HEK293T (cell line): ENCODE data around the gene TNFAIP2.

Experiments used
- CTCF ChIA-PET: fragments of 350-600 bp; formaldehyde crosslinking; extraction: SDS; loops from one replicate; lab custom pipeline; 2021; ENCODE audit warnings: antibody characterized with exemption, inconsistent platforms; lab: Yijun Ruan, JAX
- POLR2A ChIA-PET: fragments of 350-600 bp; formaldehyde crosslinking; extraction: SDS; loops from one replicate; lab custom pipeline; 2020; ENCODE audit warnings: antibody characterized with exemption, inconsistent platforms; lab: Yijun Ruan, JAX
- DNase-seq: peaks from one replicate; pipeline ENCODE4 v3.0.0; 2012; ENCODE audit warnings: mixed read lengths; ENCODE audit errors: extremely low spot score
- ARNT ChIP-seq: fragments of 450-650 bp; IDR thresholded peaks from 2 replicates; pipeline ENCODE4 v1.6.1; 2017; ENCODE audit warnings: mild to moderate bottlenecking
- BHLHE40 ChIP-seq: fragments of 450-650 bp; IDR thresholded peaks from 2 replicates; pipeline ENCODE4 v1.6.1; 2016; ENCODE audit warnings: mild to moderate bottlenecking, moderate library complexity, borderline replicate concordance
- CTBP1 ChIP-seq: fragments of 450-650 bp; IDR thresholded peaks from 2 replicates; pipeline ENCODE4 v1.6.1; 2016; ENCODE audit warnings: borderline replicate concordance
- ELF4 ChIP-seq: fragments of 450-650 bp; IDR thresholded peaks from 2 replicates; pipeline ENCODE4 v1.6.1; 2017; ENCODE audit warnings: antibody characterized with exemption
- FOXA1 ChIP-seq: fragments of 450-650 bp; IDR thresholded peaks from 2 replicates; pipeline ENCODE4 v1.6.1; 2016; ENCODE audit warnings: mild to moderate bottlenecking
- FOXK2 ChIP-seq: fragments of 450-650 bp; IDR thresholded peaks from 2 replicates; pipeline ENCODE4 v1.6.1; 2016; ENCODE audit warnings: mild to moderate bottlenecking
- FOXM1 ChIP-seq: fragments of 450-650 bp; IDR thresholded peaks from 2 replicates; pipeline ENCODE4 v1.6.1; 2017; ENCODE audit warnings: mild to moderate bottlenecking, borderline replicate concordance
- HDGF ChIP-seq: fragments of 450-650 bp; IDR thresholded peaks from 2 replicates; pipeline ENCODE4 v1.6.1; 2017; ENCODE audit warnings: antibody characterized with exemption, borderline replicate concordance
- L3MBTL2 ChIP-seq: fragments of 450-650 bp; conservative IDR thresholded peaks from 2 replicates; pipeline ENCODE4 v1.6.1; 2016; ENCODE audit warnings: mild to moderate bottlenecking
- LEF1 ChIP-seq: fragments of 450-650 bp; IDR thresholded peaks from 2 replicates; pipeline ENCODE4 v1.6.1; 2017; ENCODE audit warnings: mild to moderate bottlenecking, borderline replicate concordance
- NFRKB ChIP-seq: fragments of 450-650 bp; IDR thresholded peaks from 2 replicates; pipeline ENCODE4 v1.6.1; 2016; ENCODE audit warnings: mild to moderate bottlenecking, moderate library complexity
- SP1 ChIP-seq: fragments of 450-650 bp; IDR thresholded peaks from 2 replicates; pipeline ENCODE4 v1.6.1; 2017
- SUZ12 ChIP-seq: fragments of 450-650 bp; IDR thresholded peaks from 2 replicates; pipeline ENCODE4 v1.6.1; 2016; ENCODE audit warnings: mild to moderate bottlenecking
- TARDBP ChIP-seq: fragments of 450-650 bp; IDR thresholded peaks from 2 replicates; pipeline ENCODE4 v1.6.1; 2016
- ZNF384 ChIP-seq: fragments of 450-650 bp; IDR thresholded peaks from 2 replicates; pipeline ENCODE4 v1.6.1; 2016
- TF ChIP-seq, protein P1 (sequence below): fragments of 450-650 bp; IDR thresholded peaks from 2 replicates; pipeline ENCODE4 v1.6.1; 2016

Gene TNFAIP2

GRCh38 chr14:103093856-103094405, 29.3 kb upstream of the TNFAIP2 start:
- no peak for DNase-seq
- POLR2A ChIA-PET: interaction anchor here (0.7 kb wide), 1 partner anchor 240 kb away, joined by 4 read pairs; the partner anchor contains the start of gene EIF5

GRCh38 chr14:103094406-103095209, 28.7 kb upstream of the TNFAIP2 start, which contains the start of gene EXOC3L4:
Gene EXOC3L4 (plus strand): TSS chr14:103094725. CDS start chr14:103100220, 5,495 bp downstream.
- TF ChIP-seq ELF4: no peak
- TF ChIP-seq LEF1: no peak
- TF ChIP-seq BHLHE40: no peak
- TF ChIP-seq FOXM1: no peak
- no peak for TF ChIP-seq HDGF
- no peak for TF ChIP-seq FOXA1
- TF ChIP-seq L3MBTL2: no peak
- TF ChIP-seq FOXK2: no peak
- TF ChIP-seq ZNF384: no peak
- no peak for TF ChIP-seq SUZ12
- no peak for TF ChIP-seq NFRKB
- TF ChIP-seq SP1: no peak
- TF ChIP-seq TARDBP: no peak
- TF ChIP-seq ARNT: no peak
- DNase-seq: no peak
- POLR2A ChIA-PET: interaction anchor here (0.7 kb wide), 1 partner anchor 239 kb away, joined by 4 read pairs; the partner anchor contains the start of gene EIF5
- CTCF ChIA-PET: interaction anchor here (2.6 kb wide), 1 partner anchor 11 kb away, joined by 14 read pairs; no protein-coding TSS in a partner anchor

More at GRCh38 chr14:103093856-103094405, 29.3 kb upstream of the TNFAIP2 start:
- CTCF ChIA-PET: no interaction called here
- TF ChIP-seq FOXK2: no peak
- no peak for TF ChIP-seq TARDBP
- no peak for TF ChIP-seq SP1
- no peak for TF ChIP-seq LEF1
- no peak for TF ChIP-seq L3MBTL2
- TF ChIP-seq, protein P1, sequence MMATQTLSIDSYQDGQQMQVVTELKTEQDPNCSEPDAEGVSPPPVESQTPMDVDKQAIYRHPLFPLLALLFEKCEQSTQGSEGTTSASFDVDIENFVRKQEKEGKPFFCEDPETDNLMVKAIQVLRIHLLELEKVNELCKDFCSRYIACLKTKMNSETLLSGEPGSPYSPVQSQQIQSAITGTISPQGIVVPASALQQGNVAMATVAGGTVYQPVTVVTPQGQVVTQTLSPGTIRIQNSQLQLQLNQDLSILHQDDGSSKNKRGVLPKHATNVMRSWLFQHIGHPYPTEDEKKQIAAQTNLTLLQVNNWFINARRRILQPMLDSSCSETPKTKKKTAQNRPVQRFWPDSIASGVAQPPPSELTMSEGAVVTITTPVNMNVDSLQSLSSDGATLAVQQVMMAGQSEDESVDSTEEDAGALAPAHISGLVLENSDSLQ: no peak
- no peak for TF ChIP-seq HDGF
- TF ChIP-seq ZNF384: no peak
- TF ChIP-seq FOXA1: no peak
- no peak for TF ChIP-seq BHLHE40
- no peak for TF ChIP-seq CTBP1
- no peak for TF ChIP-seq FOXM1
- no peak for TF ChIP-seq ARNT
- TF ChIP-seq ELF4: no peak
- no peak for TF ChIP-seq NFRKB
- no peak for TF ChIP-seq SUZ12

DNA sequence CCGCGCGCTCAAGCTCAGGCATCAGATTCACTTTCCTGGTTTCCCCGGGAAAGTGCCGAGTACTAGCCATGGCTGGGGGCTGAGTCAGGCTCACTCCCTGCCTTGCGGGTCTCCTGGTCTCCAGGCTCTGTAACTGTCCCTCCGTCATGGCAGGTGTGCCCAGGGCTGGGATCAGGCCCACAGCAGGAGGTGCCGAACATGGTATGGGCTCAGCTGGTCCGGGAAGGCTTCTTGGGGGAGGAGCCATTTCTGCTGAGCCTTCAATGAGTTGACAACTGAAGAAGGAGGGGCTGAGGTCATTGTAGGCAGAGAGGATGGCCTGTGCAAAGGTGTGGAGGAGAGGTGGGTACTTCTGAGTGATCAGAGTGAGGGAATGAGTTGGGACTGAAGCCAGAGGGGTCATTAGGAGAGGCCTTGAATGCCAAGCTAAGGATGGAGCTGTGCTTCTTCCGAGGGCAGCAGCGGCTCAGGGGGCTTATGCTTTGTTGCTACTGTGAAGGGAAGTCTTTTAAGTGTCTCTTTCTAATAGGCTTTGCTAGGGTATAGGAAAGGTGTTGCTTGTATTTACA, 28.0 kb upstream of the TNFAIP2 start:
- POLR2A ChIA-PET: no interaction called here
- DNase-seq: no peak
- CTCF ChIA-PET: interaction anchor here (2.6 kb wide), 1 partner anchor 10 kb away, joined by 14 read pairs; no protein-coding TSS in a partner anchor
- TF ChIP-seq FOXM1 (no peak), FOXK2 (no peak), HDGF (no peak), FOXA1 (no peak), L3MBTL2 (no peak), SUZ12 (no peak), CTBP1 (no peak), BHLHE40 (no peak), TARDBP (no peak), NFRKB (no peak), ELF4 (no peak), ARNT (no peak)
- TF ChIP-seq, protein P1: no peak

- no peak for DNase-seq
- ChIA-PET CTCF (interaction anchor here (0.8 to 2.6 kb wide), 3 partner anchors 9 to 195 kb away, joined by 3 to 14 read pairs (median 4); no protein-coding TSS in a partner anchor), POLR2A (interaction anchor here (0.6 kb wide), 1 partner anchor 31 kb away, joined by 3 read pairs; no protein-coding TSS in a partner anchor)
- TF ChIP-seq SP1 (no peak), FOXK2 (no peak), ZNF384 (no peak), FOXM1 (no peak), ELF4 (no peak), SUZ12 (no peak), ARNT (no peak)
These were observed 26.9 kb upstream of the TNFAIP2 start for GRCh38 chr14:103096387-103096786.

GRCh38 chr14:103097244-103097993, 25.8 kb upstream of the TNFAIP2 start:
- CTCF ChIA-PET: interaction anchor here (2.6 kb wide), 1 partner anchor 8 kb away, joined by 14 read pairs; no protein-coding TSS in a partner anchor
- POLR2A ChIA-PET: no interaction called here
- no peak for DNase-seq
- TF ChIP-seq ELF4: no peak
- TF ChIP-seq FOXK2: no peak
- no peak for TF ChIP-seq BHLHE40
- TF ChIP-seq HDGF: no peak
- TF ChIP-seq CTBP1: no peak
- TF ChIP-seq ARNT: no peak
- TF ChIP-seq TARDBP: no peak
- TF ChIP-seq ZNF384: no peak
- no peak for TF ChIP-seq FOXA1
- TF ChIP-seq NFRKB: no peak
- TF ChIP-seq SP1: no peak
- TF ChIP-seq, protein P1: no peak
- no peak for TF ChIP-seq LEF1
- TF ChIP-seq L3MBTL2: no peak
- no peak for TF ChIP-seq FOXM1
- no peak for TF ChIP-seq SUZ12
